HCT116 (cell line): ENCODE data around the gene ATG101. TPM values are rescaled to one million over a fixed set of nuclear protein-coding genes. Genes with fewer than 3 reads are reported as not detected.

Source experiments
- ATAC-seq: fragments of 200-7000 bp; cut with Tn5 transposase; 2 replicates; pipeline ENCODE4 v1.9.1; 2020; ENCODE audit warnings: mild to moderate bottlenecking, moderate library complexity
- BruUV-seq: library from RNA; stranded (reverse); fragments of 400-500 nt; replicated peaks from 2 replicates; lab custom pipeline; 2021; lab: Mats Ljungman, UMichigan
- CTCF ChIA-PET: fragments of 300-600 bp; sonication (Branson Sonifier 250); formaldehyde crosslinking; loops from one replicate; lab custom pipeline; 2021; ENCODE audit warnings: antibody characterized with exemption; lab: Charles Lee
- POLR2A ChIA-PET: fragments of 300-600, 350-600 bp; sonication (Branson Sonifier 250); formaldehyde crosslinking; loops from one replicate; lab custom pipeline; 2021; ENCODE audit warnings: antibody characterized with exemption; lab: Charles Lee
- RAD21 ChIA-PET, 2 experiments: fragments of 300-600 bp; sonication (Branson Sonifier 250); formaldehyde crosslinking; loops; one replicate each; lab custom pipeline; 2023; ENCODE audit warnings: low total read pairs in 2 of 2; ENCODE audit not compliant: uncharacterized antibody in 2 of 2, unreplicated experiment in 2 of 2, low non-redundant PET in 1 of 2; lab: Charles Lee
- DNase-seq: peaks from one replicate; pipeline ENCODE4 v3.0.0-alpha.2; 2010; ENCODE audit warnings: low read depth, low spot score
- H2AFZ ChIP-seq: fragments of 200-600 bp; shearing (Covaris generic), sonication (generic); 2 replicates; pipeline ENCODE4 v1.6.1; 2017; ENCODE audit warnings: low read depth, mixed run types, mixed read lengths, antibody characterized with exemption, low read length; ENCODE audit not compliant: poor library complexity, severe bottlenecking
- H3K27ac ChIP-seq: 2 replicates; pipeline ENCODE4 v1.5.1; 2012; ENCODE audit warnings: low read depth, low read length
- H3K27me3 ChIP-seq: fragments of 200-600 bp; sonication (generic); 2 replicates; pipeline ENCODE4 v1.6.1; 2016; ENCODE audit warnings: mixed run types, low read length, mixed read lengths; ENCODE audit not compliant: insufficient read depth
- H3K36me3 ChIP-seq, 2 experiments: fragments of 200-500 bp in 1 of 2; fragments of 200-600 bp in 1 of 2; sonication (Bioruptor generic) in 1 of 2; sonication (generic) in 1 of 2; 2 replicates each; pipeline versions ENCODE4 v1.5.1 to v1.6.1; 2014 to 2016; ENCODE audit warnings: low read length in 2 of 2, inconsistent platforms in 1 of 2, mixed read lengths in 1 of 2, mixed run types in 1 of 2; ENCODE audit not compliant: insufficient read depth in 2 of 2, control insufficient read depth in 1 of 2
- H3K4me1 ChIP-seq, 2 experiments: fragments of 200-600 bp in 1 of 2; sonication (generic) in 1 of 2; 2 replicates each; pipeline versions ENCODE4 v1.5.1 to v1.6.1; 2012 to 2017; ENCODE audit warnings: low read length in 2 of 2, inconsistent platforms in 1 of 2, mild to moderate bottlenecking in 1 of 2, mixed read lengths in 1 of 2, mixed run types in 1 of 2, moderate library complexity in 1 of 2; ENCODE audit not compliant: insufficient read depth in 2 of 2, control insufficient read depth in 1 of 2
- H3K4me2 ChIP-seq: fragments of 200-600 bp; sonication (generic); 2 replicates; pipeline ENCODE4 v1.6.1; 2017; ENCODE audit warnings: mixed run types, low read length, mixed read lengths
- H3K4me3 ChIP-seq, 2 experiments: fragments of 200-600 bp in 1 of 2; sonication (generic) in 1 of 2; replicated peaks in 1 of 2; 2 replicates each; pipeline ENCODE4 v1.5.1; 2011 to 2016; ENCODE audit warnings: low read length in 2 of 2, control low read depth in 1 of 2, low read depth in 1 of 2, mild to moderate bottlenecking in 1 of 2, mixed read lengths in 1 of 2, mixed run types in 1 of 2
- H3K79me2 ChIP-seq: fragments of 200-600 bp; sonication (generic); 2 replicates; pipeline ENCODE4 v1.6.1; 2017; ENCODE audit warnings: mild to moderate bottlenecking, mixed run types, low read length, moderate library complexity, mixed read lengths; ENCODE audit not compliant: insufficient read depth
- H3K9ac ChIP-seq: fragments of 200-600 bp; sonication (generic); 2 replicates; pipeline ENCODE4 v1.6.1; 2016; ENCODE audit warnings: low read length, mixed read lengths
- H3K9me2 ChIP-seq: fragments of 200-600 bp; sonication (generic), shearing (Covaris generic); 2 replicates; pipeline ENCODE4 v1.6.1; 2017; ENCODE audit warnings: mixed run types, mild to moderate bottlenecking, moderate library complexity; ENCODE audit not compliant: insufficient read depth
- H3K9me3 ChIP-seq, 2 experiments: fragments of 200-500 bp in 1 of 2; fragments of 200-600 bp in 1 of 2; sonication (Bioruptor generic) in 1 of 2; sonication (generic) in 1 of 2; 2 replicates each; pipeline ENCODE4 v1.6.1; 2014 to 2017; ENCODE audit warnings: low read length in 2 of 2, mixed read lengths in 2 of 2, inconsistent platforms in 1 of 2, low read depth in 1 of 2, mild to moderate bottlenecking in 1 of 2, mixed run types in 1 of 2, moderate library complexity in 1 of 2; ENCODE audit not compliant: control insufficient read depth in 1 of 2, insufficient read depth in 1 of 2
- H4K20me1 ChIP-seq: fragments of 200-600 bp; sonication (generic), shearing (Covaris generic); 2 replicates; pipeline ENCODE4 v1.6.1; 2017; ENCODE audit warnings: mixed run types, mild to moderate bottlenecking, moderate library complexity; ENCODE audit not compliant: insufficient read depth
- ATF3 ChIP-seq: IDR thresholded peaks from 2 replicates; pipeline ENCODE4 v1.6.1; 2012
- CBX3 ChIP-seq: IDR thresholded peaks from 2 replicates; pipeline ENCODE4 v1.6.1; 2012; ENCODE audit warnings: low read depth
- CEBPB ChIP-seq: IDR thresholded peaks from 2 replicates; pipeline ENCODE4 v1.6.1; 2012; ENCODE audit warnings: low read depth
- EGR1 ChIP-seq: IDR thresholded peaks from 2 replicates; pipeline ENCODE4 v1.6.1; 2012; ENCODE audit warnings: low read depth
- EZH2 ChIP-seq: fragments of 200-600 bp; sonication (generic); IDR thresholded peaks from 2 replicates; pipeline ENCODE4 v1.6.1; 2017; ENCODE audit warnings: antibody characterized with exemption, mixed run types
- EZH2phosphoT487 ChIP-seq: fragments of 200-600 bp; IDR thresholded peaks from 2 replicates; pipeline ENCODE4 v1.6.1; 2018; ENCODE audit warnings: antibody characterized with exemption, borderline replicate concordance
- FOSL1 ChIP-seq: IDR thresholded peaks from 2 replicates; pipeline ENCODE4 v1.6.1; 2012; ENCODE audit warnings: low read depth
- JUND ChIP-seq: IDR thresholded peaks from 2 replicates; pipeline ENCODE4 v1.6.1; 2012
- POLR2A ChIP-seq: IDR thresholded peaks from 2 replicates; pipeline ENCODE4 v1.7.0; 2011; ENCODE audit warnings: borderline replicate concordance; ENCODE audit not compliant: insufficient read depth, insufficient read length; ENCODE audit errors: extremely low read depth
- POLR2AphosphoS5 ChIP-seq: IDR thresholded peaks from 2 replicates; pipeline ENCODE4 v1.6.1; 2011; ENCODE audit warnings: mild to moderate bottlenecking, low read depth, low read length, moderate library complexity
- RAD21 ChIP-seq: IDR thresholded peaks from 2 replicates; pipeline ENCODE4 v1.6.1; 2012; ENCODE audit warnings: low read depth, mild to moderate bottlenecking
- SIN3A ChIP-seq: IDR thresholded peaks from 2 replicates; pipeline ENCODE4 v1.6.1; 2012; ENCODE audit warnings: low read depth
- SRF ChIP-seq: IDR thresholded peaks from 2 replicates; pipeline ENCODE4 v1.6.1; 2012; ENCODE audit warnings: low read depth
- TCF7L2 ChIP-seq: IDR thresholded peaks from 2 replicates; pipeline ENCODE4 v1.7.0; 2011; ENCODE audit warnings: borderline replicate concordance, inconsistent platforms; ENCODE audit not compliant: insufficient read depth, insufficient read length; ENCODE audit errors: extremely low read depth
- YY1 ChIP-seq: IDR thresholded peaks from 2 replicates; pipeline ENCODE4 v1.6.1; 2011; ENCODE audit warnings: low read length, low read depth, moderate library complexity, mild to moderate bottlenecking; ENCODE audit not compliant: insufficient replicate concordance; ENCODE audit errors: extremely low read depth
- ZFX ChIP-seq: fragments of 450-650 bp; IDR thresholded peaks from 2 replicates; pipeline ENCODE4 v1.6.1; 2017
- ZNF274 ChIP-seq: fragments of 200-500 bp; sonication (Bioruptor generic); IDR thresholded peaks from 2 replicates; pipeline ENCODE4 v1.6.1; 2014; ENCODE audit warnings: mild to moderate bottlenecking, low read depth, low read length, inconsistent platforms
- intact Hi-C: fragments of 100-400 bp; cut with micrococcal nuclease; formaldehyde crosslinking; loops from 2 replicates; pipeline ENCODE4 v1.10.0; 2022
- total RNA-seq: library from RNA; stranded (reverse); gene quantifications from one replicate; pipeline ENCODE4 v1.2.1, GENCODE V29; 2021; ENCODE audit not compliant: unreplicated experiment
- TF ChIP-seq, protein P1 (sequence below): IDR thresholded peaks from 2 replicates; pipeline ENCODE4 v1.6.1; 2012
- TF ChIP-seq, protein P2 (sequence below): IDR thresholded peaks from 2 replicates; pipeline ENCODE4 v1.6.1; 2011; ENCODE audit warnings: mild to moderate bottlenecking, low read length, moderate library complexity; ENCODE audit not compliant: insufficient replicate concordance; ENCODE audit errors: extremely low read depth
- TF ChIP-seq, protein P3 (sequence below): IDR thresholded peaks from 2 replicates; pipeline ENCODE4 v1.6.1; 2012; ENCODE audit warnings: low read depth

The ATG101 gene
- total RNA-seq, 1 experiment from 2014 or later: 49.2 TPM

DNA sequence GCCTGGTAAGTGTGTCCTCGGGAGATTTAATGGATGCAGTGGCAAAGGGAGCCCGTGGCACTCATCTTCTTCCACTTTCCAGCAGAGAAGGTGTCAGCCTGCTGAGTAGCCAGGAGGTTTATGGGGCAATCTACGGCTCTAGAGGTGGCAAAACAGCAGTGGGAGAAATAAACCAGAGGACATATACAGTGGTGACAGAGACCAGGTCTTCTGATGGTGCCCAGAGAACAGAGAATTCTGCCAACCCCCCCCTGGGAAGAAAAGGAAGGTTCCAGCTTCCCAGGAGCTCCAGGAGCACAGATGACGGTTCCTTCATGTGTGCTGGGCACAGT, 52.7 kb downstream of the ATG101 start:
- no peak for DNase-seq
- H3K4me1 ChIP-seq: peaks cover 0 to 17% of the 10 kb centered on the region in 2 experiments; a peak in 2 of 4 replicates
- H3K36me3 ChIP-seq: no peaks in the 10 kb centered on the region
- RAD21 ChIA-PET: no interaction called here
- no peak overlapping the region for H2AFZ ChIP-seq
- no peak overlapping the region for H3K4me3 ChIP-seq
- H3K9me2 ChIP-seq: no peaks in the 10 kb centered on the region
- no TSS peak for BruUV-seq
- intact Hi-C loops: no loop called here
- H3K9me3 ChIP-seq: no peaks in the 10 kb centered on the region
- POLR2A ChIA-PET: no interaction called here
- CTCF ChIA-PET: interaction anchor here (0.6 to 3.8 kb wide), 6 partner anchors 97 to 743 kb away, joined by 3 to 74 read pairs (median 4); no protein-coding TSS in a partner anchor
- TF ChIP-seq SIN3A (no peak), FOSL1 (no peak), SRF (no peak), JUND (no peak), YY1 (no peak), ZFX (no peak), ATF3 (no peak), TCF7L2 (no peak), ZNF274 (no peak), RAD21 (no peak), CEBPB (no peak), EZH2 (no peak), CBX3 (no peak), EZH2phosphoT487 (no peak), EGR1 (no peak), POLR2A (no peak), POLR2AphosphoS5 (no peak)
- TF ChIP-seq, protein P1, sequence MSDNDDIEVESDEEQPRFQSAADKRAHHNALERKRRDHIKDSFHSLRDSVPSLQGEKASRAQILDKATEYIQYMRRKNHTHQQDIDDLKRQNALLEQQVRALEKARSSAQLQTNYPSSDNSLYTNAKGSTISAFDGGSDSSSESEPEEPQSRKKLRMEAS: no peak
- TF ChIP-seq, protein P2, sequence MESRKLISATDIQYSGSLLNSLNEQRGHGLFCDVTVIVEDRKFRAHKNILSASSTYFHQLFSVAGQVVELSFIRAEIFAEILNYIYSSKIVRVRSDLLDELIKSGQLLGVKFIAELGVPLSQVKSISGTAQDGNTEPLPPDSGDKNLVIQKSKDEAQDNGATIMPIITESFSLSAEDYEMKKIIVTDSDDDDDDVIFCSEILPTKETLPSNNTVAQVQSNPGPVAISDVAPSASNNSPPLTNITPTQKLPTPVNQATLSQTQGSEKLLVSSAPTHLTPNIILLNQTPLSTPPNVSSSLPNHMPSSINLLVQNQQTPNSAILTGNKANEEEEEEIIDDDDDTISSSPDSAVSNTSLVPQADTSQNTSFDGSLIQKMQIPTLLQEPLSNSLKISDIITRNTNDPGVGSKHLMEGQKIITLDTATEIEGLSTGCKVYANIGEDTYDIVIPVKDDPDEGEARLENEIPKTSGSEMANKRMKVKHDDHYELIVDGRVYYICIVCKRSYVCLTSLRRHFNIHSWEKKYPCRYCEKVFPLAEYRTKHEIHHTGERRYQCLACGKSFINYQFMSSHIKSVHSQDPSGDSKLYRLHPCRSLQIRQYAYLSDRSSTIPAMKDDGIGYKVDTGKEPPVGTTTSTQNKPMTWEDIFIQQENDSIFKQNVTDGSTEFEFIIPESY: no peak
- TF ChIP-seq, protein P3, sequence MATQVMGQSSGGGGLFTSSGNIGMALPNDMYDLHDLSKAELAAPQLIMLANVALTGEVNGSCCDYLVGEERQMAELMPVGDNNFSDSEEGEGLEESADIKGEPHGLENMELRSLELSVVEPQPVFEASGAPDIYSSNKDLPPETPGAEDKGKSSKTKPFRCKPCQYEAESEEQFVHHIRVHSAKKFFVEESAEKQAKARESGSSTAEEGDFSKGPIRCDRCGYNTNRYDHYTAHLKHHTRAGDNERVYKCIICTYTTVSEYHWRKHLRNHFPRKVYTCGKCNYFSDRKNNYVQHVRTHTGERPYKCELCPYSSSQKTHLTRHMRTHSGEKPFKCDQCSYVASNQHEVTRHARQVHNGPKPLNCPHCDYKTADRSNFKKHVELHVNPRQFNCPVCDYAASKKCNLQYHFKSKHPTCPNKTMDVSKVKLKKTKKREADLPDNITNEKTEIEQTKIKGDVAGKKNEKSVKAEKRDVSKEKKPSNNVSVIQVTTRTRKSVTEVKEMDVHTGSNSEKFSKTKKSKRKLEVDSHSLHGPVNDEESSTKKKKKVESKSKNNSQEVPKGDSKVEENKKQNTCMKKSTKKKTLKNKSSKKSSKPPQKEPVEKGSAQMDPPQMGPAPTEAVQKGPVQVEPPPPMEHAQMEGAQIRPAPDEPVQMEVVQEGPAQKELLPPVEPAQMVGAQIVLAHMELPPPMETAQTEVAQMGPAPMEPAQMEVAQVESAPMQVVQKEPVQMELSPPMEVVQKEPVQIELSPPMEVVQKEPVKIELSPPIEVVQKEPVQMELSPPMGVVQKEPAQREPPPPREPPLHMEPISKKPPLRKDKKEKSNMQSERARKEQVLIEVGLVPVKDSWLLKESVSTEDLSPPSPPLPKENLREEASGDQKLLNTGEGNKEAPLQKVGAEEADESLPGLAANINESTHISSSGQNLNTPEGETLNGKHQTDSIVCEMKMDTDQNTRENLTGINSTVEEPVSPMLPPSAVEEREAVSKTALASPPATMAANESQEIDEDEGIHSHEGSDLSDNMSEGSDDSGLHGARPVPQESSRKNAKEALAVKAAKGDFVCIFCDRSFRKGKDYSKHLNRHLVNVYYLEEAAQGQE: no peak
- TF ChIP-seq, all 23 proteins: peak for 0
- Histone ChIP-seq H4K20me1 (no peaks in the 10 kb centered on the region), H3K4me2 (no peak overlapping the region), H3K79me2 (no peaks in the 10 kb centered on the region), H3K9ac (no peak overlapping the region), H3K27me3 (no peaks in the 10 kb centered on the region), H3K27ac (no peak overlapping the region)
- ATAC-seq: no peak
